SK-N-SH (cell line): ENCODE data around the gene ABCC4.

Experiments used
- CTCF ChIP-seq: fragments of 200-600 bp; sonication (generic); IDR thresholded peaks from 2 replicates; pipeline ENCODE4 v1.6.1; 2017; ENCODE audit warnings: antibody characterized with exemption, mild to moderate bottlenecking, moderate library complexity
- ELF1 ChIP-seq: IDR thresholded peaks from 2 replicates; pipeline ENCODE4 v1.4.0; 2012
- EZH2phosphoT487 ChIP-seq: fragments of 200-600 bp; sonication (generic); IDR thresholded peaks from 2 replicates; pipeline ENCODE4 v1.6.1; 2017; ENCODE audit warnings: low read depth, mixed run types, mild to moderate bottlenecking, antibody characterized with exemption, moderate library complexity, borderline replicate concordance
- MAX ChIP-seq: IDR thresholded peaks from 2 replicates; pipeline ENCODE4 v1.4.0; 2012; ENCODE audit warnings: low read depth
- NFIC ChIP-seq: IDR thresholded peaks from 2 replicates; pipeline ENCODE4 v1.4.0; 2012; ENCODE audit warnings: borderline replicate concordance
- RAD21 ChIP-seq: IDR thresholded peaks from 2 replicates; pipeline ENCODE4 v1.6.1; 2012; ENCODE audit warnings: mild to moderate bottlenecking, low read length
- REST ChIP-seq: IDR thresholded peaks from 2 replicates; pipeline ENCODE4 v1.6.1; 2012; ENCODE audit warnings: mild to moderate bottlenecking, low read depth, low read length, moderate library complexity
- SIN3A ChIP-seq: IDR thresholded peaks from 2 replicates; pipeline ENCODE4 v1.6.1; 2012; ENCODE audit warnings: low read depth, mild to moderate bottlenecking, low read length, moderate library complexity, borderline replicate concordance
- SMC3 ChIP-seq: IDR thresholded peaks from 2 replicates; pipeline ENCODE4 v1.6.1; 2012; ENCODE audit warnings: low read depth, low read length, improper control_type of control experiment
- TCF12 ChIP-seq: IDR thresholded peaks from 2 replicates; pipeline ENCODE4 v1.4.0; 2012
- YY1 ChIP-seq: IDR thresholded peaks from 2 replicates; pipeline ENCODE4 v1.4.0; 2012; ENCODE audit warnings: low read depth, mild to moderate bottlenecking
- ZBTB33 ChIP-seq: IDR thresholded peaks from 2 replicates; pipeline ENCODE4 v1.4.0; 2012; ENCODE audit warnings: low read depth, borderline replicate concordance

- TF ChIP-seq EZH2phosphoT487 (no peak), SIN3A (no peak), REST (no peak), CTCF (no peak), MAX (no peak), SMC3 (no peak), RAD21 (no peak), ZBTB33 (no peak), NFIC (no peak), ELF1 (no peak), TCF12 (no peak), YY1 (no peak)
Measured at GRCh38 chr13:95207769-95208366, 93.4 kb downstream of the ABCC4 start.
